ENCODE data around the gene CACNA1F.

Gene CACNA1F

GRCh38 chrX:49233176-49233575 is at the start of gene CACNA1F:
TSS of gene CACNA1F (minus strand) at chrX:49233340. CDS start at chrX:49233309, 31 bp downstream.
- peak within 1 kb of the TSS; percentile 34 for H3K4me3 ChIP-seq (ENCODE audit: low read depth, low read length, poor library complexity, severe bottlenecking)
- no peaks in the 10 kb centered on the region for H3F3A ChIP-seq (ENCODE audit: insufficient read depth, low read length)
- H4K20me1 ChIP-seq (ENCODE audit: insufficient read depth, low read length): no peaks in the 10 kb centered on the region
- H3K4me1 ChIP-seq (ENCODE audit: insufficient read depth, low read length, severe bottlenecking): peaks cover 36% of the 10 kb centered on the region
- H2AFZ ChIP-seq (ENCODE audit: low read length): no peak within 1 kb of the TSS
- no peaks in the 10 kb centered on the region for H3K9me2 ChIP-seq (ENCODE audit: low read depth, low read length)
- no peak within 1 kb of the TSS for H3K9ac ChIP-seq (ENCODE audit: low read length)
- no peaks in the 10 kb centered on the region for H3K79me2 ChIP-seq (ENCODE audit: insufficient read depth, low read length)
- H3K27ac ChIP-seq (ENCODE audit: low read depth, low read length, poor library complexity, severe bottlenecking): no peak within 1 kb of the TSS
- H3K9me3 ChIP-seq (ENCODE audit: low read length): no peaks in the 10 kb centered on the region
- H3K36me3 ChIP-seq (ENCODE audit: insufficient read depth, low read length): no peaks in the 10 kb centered on the region
- TF ChIP-seq, protein P1, sequence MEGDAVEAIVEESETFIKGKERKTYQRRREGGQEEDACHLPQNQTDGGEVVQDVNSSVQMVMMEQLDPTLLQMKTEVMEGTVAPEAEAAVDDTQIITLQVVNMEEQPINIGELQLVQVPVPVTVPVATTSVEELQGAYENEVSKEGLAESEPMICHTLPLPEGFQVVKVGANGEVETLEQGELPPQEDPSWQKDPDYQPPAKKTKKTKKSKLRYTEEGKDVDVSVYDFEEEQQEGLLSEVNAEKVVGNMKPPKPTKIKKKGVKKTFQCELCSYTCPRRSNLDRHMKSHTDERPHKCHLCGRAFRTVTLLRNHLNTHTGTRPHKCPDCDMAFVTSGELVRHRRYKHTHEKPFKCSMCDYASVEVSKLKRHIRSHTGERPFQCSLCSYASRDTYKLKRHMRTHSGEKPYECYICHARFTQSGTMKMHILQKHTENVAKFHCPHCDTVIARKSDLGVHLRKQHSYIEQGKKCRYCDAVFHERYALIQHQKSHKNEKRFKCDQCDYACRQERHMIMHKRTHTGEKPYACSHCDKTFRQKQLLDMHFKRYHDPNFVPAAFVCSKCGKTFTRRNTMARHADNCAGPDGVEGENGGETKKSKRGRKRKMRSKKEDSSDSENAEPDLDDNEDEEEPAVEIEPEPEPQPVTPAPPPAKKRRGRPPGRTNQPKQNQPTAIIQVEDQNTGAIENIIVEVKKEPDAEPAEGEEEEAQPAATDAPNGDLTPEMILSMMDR (IDR thresholded peaks at IDR 0.05; ENCODE audit: low read length): no peak
- no peak for TF ChIP-seq EZH2 (IDR thresholded peaks at IDR 0.05; ENCODE audit: borderline replicate concordance, low read length)
- peak within 1 kb of the TSS; percentile 50 for H3K4me2 ChIP-seq (ENCODE audit: low read length)
- H3K27me3 ChIP-seq (ENCODE audit: insufficient read depth, low read length): no peaks in the 10 kb centered on the region

DNA sequence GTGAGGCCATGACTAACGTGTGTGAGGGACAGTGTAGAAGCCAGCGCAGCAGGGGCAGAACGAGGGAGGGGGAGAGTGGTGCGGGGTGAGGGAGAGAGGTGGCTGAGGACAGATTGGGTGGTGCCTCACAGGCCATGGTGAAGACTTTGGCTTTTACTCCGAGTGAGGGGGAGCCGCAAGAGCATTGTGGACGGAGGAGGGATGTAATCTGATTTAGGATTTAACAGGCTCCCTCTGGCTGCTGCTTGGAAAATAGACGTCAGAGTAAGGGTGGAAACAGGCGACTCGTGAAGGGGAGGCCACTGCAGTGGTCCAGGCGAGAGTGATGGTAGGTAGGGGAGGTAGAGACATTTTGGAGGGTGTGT is 49.5 kb upstream of the CACNA1F start:
- Histone ChIP-seq H3K4me2 (ENCODE audit: low read length) (no peak overlapping the region), H4K20me1 (ENCODE audit: insufficient read depth, low read length) (no peaks in the 10 kb centered on the region), H3K9ac (ENCODE audit: low read length) (no peak overlapping the region), H3F3A (ENCODE audit: insufficient read depth, low read length) (no peaks in the 10 kb centered on the region), H3K27ac (ENCODE audit: low read depth, low read length, poor library complexity, severe bottlenecking) (no peak overlapping the region), H3K4me1 (ENCODE audit: insufficient read depth, low read length, severe bottlenecking) (no peaks in the 10 kb centered on the region), H2AFZ (ENCODE audit: low read length) (no peak overlapping the region), H3K9me2 (ENCODE audit: low read depth, low read length) (no peaks in the 10 kb centered on the region), H3K79me2 (ENCODE audit: insufficient read depth, low read length) (no peaks in the 10 kb centered on the region), H3K36me3 (ENCODE audit: insufficient read depth, low read length) (no peaks in the 10 kb centered on the region; the same call in 1 of the 2 replicates), H3K9me3 (ENCODE audit: low read length) (no peaks in the 10 kb centered on the region), H3K27me3 (ENCODE audit: insufficient read depth, low read length) (no peaks in the 10 kb centered on the region), H3K4me3 (ENCODE audit: low read depth, low read length, poor library complexity, severe bottlenecking) (no peak overlapping the region)
- TF ChIP-seq, protein P1 (IDR thresholded peaks at IDR 0.05; ENCODE audit: low read length): no peak
- TF ChIP-seq EZH2 (IDR thresholded peaks at IDR 0.05; ENCODE audit: borderline replicate concordance, low read length): no peak

- no peaks in the 10 kb centered on the region for H3F3A ChIP-seq (ENCODE audit: insufficient read depth, low read length)
- TF ChIP-seq EZH2 (IDR thresholded peaks at IDR 0.05; ENCODE audit: borderline replicate concordance, low read length): no peak
- TF ChIP-seq, protein P1 (IDR thresholded peaks at IDR 0.05; ENCODE audit: low read length): no peak
- H3K27me3 ChIP-seq (ENCODE audit: insufficient read depth, low read length): no peaks in the 10 kb centered on the region
- H2AFZ ChIP-seq (ENCODE audit: low read length): no peak overlapping the region
- no peak overlapping the region for H3K4me2 ChIP-seq (ENCODE audit: low read length)
- no peak overlapping the region for H3K9ac ChIP-seq (ENCODE audit: low read length)
- no peaks in the 10 kb centered on the region for H3K9me2 ChIP-seq (ENCODE audit: low read depth, low read length)
- H3K4me1 ChIP-seq (ENCODE audit: insufficient read depth, low read length, severe bottlenecking): peaks cover under 1% of the 10 kb centered on the region
- H3K36me3 ChIP-seq (ENCODE audit: insufficient read depth, low read length): no peaks in the 10 kb centered on the region; the same call in 1 of the 2 replicates
- no peak overlapping the region for H3K27ac ChIP-seq (ENCODE audit: low read depth, low read length, poor library complexity, severe bottlenecking)
- no peaks in the 10 kb centered on the region for H4K20me1 ChIP-seq (ENCODE audit: insufficient read depth, low read length)
- H3K79me2 ChIP-seq (ENCODE audit: insufficient read depth, low read length): no peaks in the 10 kb centered on the region
- no peaks in the 10 kb centered on the region for H3K9me3 ChIP-seq (ENCODE audit: low read length)
- H3K4me3 ChIP-seq (ENCODE audit: low read depth, low read length, poor library complexity, severe bottlenecking): no peak overlapping the region
Observed at GRCh38 chrX:49278081-49278480, 44.9 kb upstream of the CACNA1F start.

Measured in OCI-LY1 (cell line).